ENCODE measurements around the gene ADK. TPM values are rescaled to one million over a fixed set of nuclear protein-coding genes. Genes with fewer than 3 reads are reported as not detected.

ADK gene
- total and polyA plus RNA-seq, 2 of the 4 experiments (the other 2 are of a cell fraction) = 30.6 to 40.9 TPM

GRCh38 chr10:74754381-74754821 is 603.4 kb downstream of the ADK start:
- H2BK120ac ChIP-seq (ENCODE audit: low read depth, low read length) = no peak overlapping the region
- TF ChIP-seq, protein P1, sequence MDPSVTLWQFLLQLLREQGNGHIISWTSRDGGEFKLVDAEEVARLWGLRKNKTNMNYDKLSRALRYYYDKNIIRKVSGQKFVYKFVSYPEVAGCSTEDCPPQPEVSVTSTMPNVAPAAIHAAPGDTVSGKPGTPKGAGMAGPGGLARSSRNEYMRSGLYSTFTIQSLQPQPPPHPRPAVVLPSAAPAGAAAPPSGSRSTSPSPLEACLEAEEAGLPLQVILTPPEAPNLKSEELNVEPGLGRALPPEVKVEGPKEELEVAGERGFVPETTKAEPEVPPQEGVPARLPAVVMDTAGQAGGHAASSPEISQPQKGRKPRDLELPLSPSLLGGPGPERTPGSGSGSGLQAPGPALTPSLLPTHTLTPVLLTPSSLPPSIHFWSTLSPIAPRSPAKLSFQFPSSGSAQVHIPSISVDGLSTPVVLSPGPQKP (IDR thresholded peaks at IDR 0.05; ENCODE audit: borderline replicate concordance, low read depth, low read length) = no peak
- TF ChIP-seq POLR2A (IDR thresholded peaks at IDR 0.05; ENCODE audit: low read depth, low read length) (no peak), SMC3 (IDR thresholded peaks at IDR 0.05; ENCODE audit: low read depth, low read length) (no peak), CEBPB (IDR thresholded peaks at IDR 0.05; ENCODE audit: low read depth, low read length) (no peak), NFE2L2 (IDR thresholded peaks at IDR 0.05; ENCODE audit: low read depth, low read length) (no peak), RFX5 (IDR thresholded peaks at IDR 0.05; ENCODE audit: low read depth, low read length) (no peak), BHLHE40 (IDR thresholded peaks at IDR 0.05; ENCODE audit: low read depth, low read length) (no peak), CHD1 (IDR thresholded peaks at IDR 0.05; ENCODE audit: low read depth, low read length) (no peak), FOS (IDR thresholded peaks at IDR 0.05; ENCODE audit: low read depth, low read length) (no peak), USF2 (IDR thresholded peaks at IDR 0.05; ENCODE audit: low read depth, low read length) (no peak), MAFK (IDR thresholded peaks at IDR 0.05; ENCODE audit: low read depth, low read length) (no peak), MXI1 (IDR thresholded peaks at IDR 0.05; ENCODE audit: borderline replicate concordance, low read depth, low read length) (no peak)
- TF ChIP-seq, protein P2, sequence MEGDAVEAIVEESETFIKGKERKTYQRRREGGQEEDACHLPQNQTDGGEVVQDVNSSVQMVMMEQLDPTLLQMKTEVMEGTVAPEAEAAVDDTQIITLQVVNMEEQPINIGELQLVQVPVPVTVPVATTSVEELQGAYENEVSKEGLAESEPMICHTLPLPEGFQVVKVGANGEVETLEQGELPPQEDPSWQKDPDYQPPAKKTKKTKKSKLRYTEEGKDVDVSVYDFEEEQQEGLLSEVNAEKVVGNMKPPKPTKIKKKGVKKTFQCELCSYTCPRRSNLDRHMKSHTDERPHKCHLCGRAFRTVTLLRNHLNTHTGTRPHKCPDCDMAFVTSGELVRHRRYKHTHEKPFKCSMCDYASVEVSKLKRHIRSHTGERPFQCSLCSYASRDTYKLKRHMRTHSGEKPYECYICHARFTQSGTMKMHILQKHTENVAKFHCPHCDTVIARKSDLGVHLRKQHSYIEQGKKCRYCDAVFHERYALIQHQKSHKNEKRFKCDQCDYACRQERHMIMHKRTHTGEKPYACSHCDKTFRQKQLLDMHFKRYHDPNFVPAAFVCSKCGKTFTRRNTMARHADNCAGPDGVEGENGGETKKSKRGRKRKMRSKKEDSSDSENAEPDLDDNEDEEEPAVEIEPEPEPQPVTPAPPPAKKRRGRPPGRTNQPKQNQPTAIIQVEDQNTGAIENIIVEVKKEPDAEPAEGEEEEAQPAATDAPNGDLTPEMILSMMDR (conservative IDR thresholded peaks at IDR 0.05; ENCODE audit: low read depth, low read length) = no peak
- no peak overlapping the region for H2AFZ ChIP-seq (replicated peaks; ENCODE audit: low read length, poor library complexity)
- H3K79me1 ChIP-seq (ENCODE audit: low read depth in 1 of 2, low read length in 2 of 2) = no peaks in the 10 kb centered on the region
- H2BK5ac ChIP-seq (ENCODE audit: low read depth, low read length, poor library complexity, severe bottlenecking) = no peak overlapping the region
- H3K56ac ChIP-seq (ENCODE audit: extremely low read depth, insufficient read depth, low read length) = no peak overlapping the region
- H4K91ac ChIP-seq (ENCODE audit: insufficient read depth, low read depth, low read length) = no peak overlapping the region
- H3K4ac ChIP-seq (ENCODE audit: low read depth, low read length) = no peak overlapping the region
- H2AK5ac ChIP-seq (ENCODE audit: low read depth, low read length) = no peak overlapping the region
- no peak overlapping the region for H3K14ac ChIP-seq (replicated peaks; ENCODE audit: low read depth, low read length)
- H3K18ac ChIP-seq (ENCODE audit: low read depth, low read length) = no peak overlapping the region
- H3K9me3 ChIP-seq (ENCODE audit: control insufficient read depth, insufficient read depth, low read length) = no peaks in the 10 kb centered on the region
- 0 out of 2 replicates have a peak, but pooled peaks cover 2% of the 10 kb centered on the region for H3K9me1 ChIP-seq (ENCODE audit: insufficient read depth, low read length)
- in situ Hi-C loops (cut with MboI; ENCODE audit: low sequenced_read_pairs) = no loop called here
- intact Hi-C loops (cut with micrococcal nuclease) = no loop called here
- H3K36me3 ChIP-seq (ENCODE audit: control insufficient read depth, insufficient read depth, low read length) = no peaks in the 10 kb centered on the region
- H3K27me3 ChIP-seq (ENCODE audit: control insufficient read depth, insufficient read depth, low read length) = no peaks in the 10 kb centered on the region
- dilution Hi-C loops (cut with HindIII; ENCODE audit: low sequenced_read_pairs, unreplicated experiment) = no loop called here
- H3K27ac ChIP-seq (ENCODE audit: insufficient read depth, low read length) = no peak overlapping the region
- H2BK15ac ChIP-seq (ENCODE audit: low read depth, low read length) = no peak overlapping the region
- H3K23ac ChIP-seq (ENCODE audit: low read depth, low read length) = no peak overlapping the region
- ChIA-PET CTCF (interaction anchor here (0.8 kb wide), 1 partner anchor 17 kb away, joined by 3 read pairs; no protein-coding TSS in a partner anchor), POLR2A (ENCODE audit: unreplicated experiment) (no interaction called here)
- WGBS, 2 experiments (ENCODE audit: extremely low coverage in 2 of 2, insufficient read length in 1 of 2) = 40% methylated on average over 1 of the region's 8 CpGs; no CpG with 5 or more reads in 1 of the 2 experiments
- no peaks in the 10 kb centered on the region for H4K20me1 ChIP-seq (ENCODE audit: insufficient read depth, low read length)
- DNase-seq (peak; percentile 20), ATAC-seq (ENCODE audit: low read depth) (no peak)
- H3K4me1 ChIP-seq (ENCODE audit: control insufficient read depth, insufficient read depth, low read length) = no peaks in the 10 kb centered on the region
- no peak overlapping the region for H4K8ac ChIP-seq (ENCODE audit: low read depth in 2 of 2, low read length in 2 of 2)
- no peak overlapping the region for H2AK9ac ChIP-seq (replicated peaks; ENCODE audit: low read depth, low read length, poor library complexity)
- no peak overlapping the region for H3K4me3 ChIP-seq (ENCODE audit: insufficient read depth, low read depth, low read length)
- BruUV-seq (replicated peaks) = no TSS peak
- no peak overlapping the region for H4K5ac ChIP-seq (ENCODE audit: low read depth, low read length)
- no peak overlapping the region for H3K4me2 ChIP-seq (ENCODE audit: low read depth, low read length)
- no peak overlapping the region for H3K9ac ChIP-seq (ENCODE audit: low read depth, low read length)
- no peak overlapping the region for H2BK20ac ChIP-seq (ENCODE audit: low read depth, low read length)

Measured in IMR-90 (cell line).